MCF 10A (cell line): ENCODE measurements around the gene GABARAPL1. TPM values are rescaled to one million over a fixed set of nuclear protein-coding genes. Genes with fewer than 3 reads are reported as not detected.

Experiments
- BruUV-seq: library from RNA; stranded (reverse); fragments of 400-500 nt; replicated peaks from 2 replicates; lab custom pipeline; 2021; lab: Mats Ljungman, UMichigan
- CTCF ChIA-PET: fragments of 300-600 bp; sonication (Branson Sonifier 250); formaldehyde crosslinking; extraction: SDS; loops from one replicate; lab custom pipeline; 2021; ENCODE audit warnings: antibody characterized with exemption, inconsistent platforms; lab: Yijun Ruan, JAX
- POLR2A ChIA-PET: fragments of 300-600, 350-650 bp; sonication (Branson Sonifier 250); formaldehyde crosslinking; extraction: SDS; loops from one replicate; lab custom pipeline; 2020; ENCODE audit warnings: antibody characterized with exemption, inconsistent platforms; lab: Yijun Ruan, JAX
- DNase-seq: peaks from one replicate; pipeline ENCODE4 v3.0.0-alpha.2; 2018; ENCODE audit not compliant: unreplicated experiment
- H3K27ac Mint-ChIP-seq: one replicate; pipeline ENCODE4 v1.8.0; 2022; ENCODE audit warnings: mild to moderate bottlenecking, low read depth, mixed read lengths; ENCODE audit not compliant: unreplicated experiment
- H3K27me3 Mint-ChIP-seq: one replicate; pipeline ENCODE4 v1.8.0; 2022; ENCODE audit warnings: mixed read lengths; ENCODE audit not compliant: insufficient read depth, unreplicated experiment
- H3K36me3 Mint-ChIP-seq: one replicate; pipeline ENCODE4 v1.8.0; 2022; ENCODE audit warnings: mild to moderate bottlenecking, moderate library complexity, mixed read lengths; ENCODE audit not compliant: insufficient read depth, unreplicated experiment
- H3K4me1 Mint-ChIP-seq: one replicate; pipeline ENCODE4 v1.8.0; 2022; ENCODE audit warnings: mixed read lengths; ENCODE audit not compliant: insufficient read depth, unreplicated experiment
- H3K4me3 Mint-ChIP-seq: one replicate; pipeline ENCODE4 v1.8.0; 2022; ENCODE audit warnings: mild to moderate bottlenecking, moderate library complexity, mixed read lengths; ENCODE audit not compliant: unreplicated experiment
- H3K9me3 Mint-ChIP-seq: one replicate; pipeline ENCODE4 v1.8.0; 2022; ENCODE audit warnings: mixed read lengths; ENCODE audit not compliant: unreplicated experiment
- CTCF ChIP-seq: fragments of 200-600 bp; IDR thresholded peaks from one replicate; pipeline ENCODE4 v1.8.0; 2022; ENCODE audit warnings: antibody characterized with exemption, mild to moderate bottlenecking; ENCODE audit not compliant: unreplicated experiment
- intact Hi-C: fragments of 100-400 bp; cut with micrococcal nuclease; formaldehyde crosslinking; loops from 2 replicates; pipeline ENCODE4 v1.14.1; 2022
- total RNA-seq: library from RNA; stranded (reverse); gene quantifications from 2 replicates; pipeline ENCODE4 v1.2.3, GENCODE V29; 2022

Gene GABARAPL1
- total RNA-seq, 1 experiment from 2014 or later: 19.7 TPM

GRCh38 chr12:10226086-10226485 lies 13.4 kb downstream of the GABARAPL1 start:
- H3K36me3 Mint-ChIP-seq: peaks cover 34% of the 10 kb centered on the region
- H3K4me3 Mint-ChIP-seq: no peak overlapping the region
- no peak for TF ChIP-seq CTCF
- no peaks in the 10 kb centered on the region for H3K9me3 Mint-ChIP-seq
- ChIA-PET POLR2A (interaction anchor here (0.9 kb wide), 1 partner anchor 12 kb away, joined by 4 read pairs; no protein-coding TSS in a partner anchor), CTCF (interaction anchor here (0.6 to 3.2 kb wide), 2 partner anchors 10 to 24 kb away, joined by 4 to 26 read pairs; no protein-coding TSS in a partner anchor)
- H3K27me3 Mint-ChIP-seq: no peaks in the 10 kb centered on the region
- no peaks in the 10 kb centered on the region for H3K4me1 Mint-ChIP-seq
- DNase-seq: no peak
- intact Hi-C loops: no loop called here
- no TSS peak for BruUV-seq
- no peak overlapping the region for H3K27ac Mint-ChIP-seq

- Mint-ChIP-seq H3K4me3 (no peak overlapping the region), H3K36me3 (peaks cover 27% of the 10 kb centered on the region), H3K27ac (no peak overlapping the region), H3K4me1 (no peaks in the 10 kb centered on the region), H3K27me3 (no peaks in the 10 kb centered on the region), H3K9me3 (no peaks in the 10 kb centered on the region)
- intact Hi-C loops: no loop called here
- ChIA-PET CTCF (interaction anchor here (0.6 to 3.2 kb wide), 6 partner anchors 9 to 442 kb away, joined by 3 to 26 read pairs (median 3); no protein-coding TSS in a partner anchor), POLR2A (interaction anchor here (0.9 to 2.1 kb wide), 2 partner anchors 12 kb away, joined by 4 to 10 read pairs; no protein-coding TSS in a partner anchor)
- no TSS peak for BruUV-seq
- no peak for DNase-seq
- no peak for TF ChIP-seq CTCF
Measured at GRCh38 chr12:10226731-10227130, 14.1 kb downstream of the GABARAPL1 start.

- H3K27ac Mint-ChIP-seq: no peak overlapping the region
- H3K4me1 Mint-ChIP-seq: no peaks in the 10 kb centered on the region
- H3K4me3 Mint-ChIP-seq: no peak overlapping the region
- ChIA-PET CTCF (interaction anchor here (0.6 to 3.2 kb wide), 5 partner anchors 9 to 442 kb away, joined by 3 to 26 read pairs (median 3); no protein-coding TSS in a partner anchor), POLR2A (interaction anchor here (2.1 kb wide), 1 partner anchor 13 kb away, joined by 10 read pairs; no protein-coding TSS in a partner anchor)
- H3K36me3 Mint-ChIP-seq: peaks cover 18% of the 10 kb centered on the region
- H3K9me3 Mint-ChIP-seq: no peaks in the 10 kb centered on the region
- TF ChIP-seq CTCF: no peak
- no peak for DNase-seq
- intact Hi-C loops: no loop called here
- no TSS peak for BruUV-seq
- no peaks in the 10 kb centered on the region for H3K27me3 Mint-ChIP-seq
Measured at GRCh38 chr12:10227648-10228047, 15.0 kb downstream of the GABARAPL1 start.

- peaks cover 4% of the 10 kb centered on the region for H3K4me1 Mint-ChIP-seq
- POLR2A ChIA-PET: no interaction called here
- CTCF ChIA-PET: interaction anchor here (1.7 to 4.1 kb wide), 6 partner anchors 12 to 332 kb away, joined by 5 to 40 read pairs (median 16); no protein-coding TSS in a partner anchor
- peaks cover 12% of the 10 kb centered on the region for H3K9me3 Mint-ChIP-seq
- no peaks in the 10 kb centered on the region for H3K36me3 Mint-ChIP-seq
- no peak for TF ChIP-seq CTCF
- H3K27me3 Mint-ChIP-seq: no peaks in the 10 kb centered on the region
- H3K4me3 Mint-ChIP-seq: no peak overlapping the region
- no TSS peak for BruUV-seq
- intact Hi-C loops: loop anchor here (2.0 kb wide), 1 partner anchor 130 kb away; no protein-coding TSS in a partner anchor
- H3K27ac Mint-ChIP-seq: no peak overlapping the region
- DNase-seq: no peak
Measured at GRCh38 chr12:10234562-10234961, 21.9 kb downstream of the GABARAPL1 start.
